ENCODE data around the gene C19orf73.

C19orf73 gene, protein sequence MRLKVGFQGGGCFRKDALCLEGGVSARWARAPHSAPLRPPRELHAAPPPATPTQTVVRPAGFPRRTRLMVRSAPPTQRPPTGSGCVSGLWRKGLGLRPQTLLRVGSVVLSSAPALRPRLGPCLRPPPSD

DNA sequence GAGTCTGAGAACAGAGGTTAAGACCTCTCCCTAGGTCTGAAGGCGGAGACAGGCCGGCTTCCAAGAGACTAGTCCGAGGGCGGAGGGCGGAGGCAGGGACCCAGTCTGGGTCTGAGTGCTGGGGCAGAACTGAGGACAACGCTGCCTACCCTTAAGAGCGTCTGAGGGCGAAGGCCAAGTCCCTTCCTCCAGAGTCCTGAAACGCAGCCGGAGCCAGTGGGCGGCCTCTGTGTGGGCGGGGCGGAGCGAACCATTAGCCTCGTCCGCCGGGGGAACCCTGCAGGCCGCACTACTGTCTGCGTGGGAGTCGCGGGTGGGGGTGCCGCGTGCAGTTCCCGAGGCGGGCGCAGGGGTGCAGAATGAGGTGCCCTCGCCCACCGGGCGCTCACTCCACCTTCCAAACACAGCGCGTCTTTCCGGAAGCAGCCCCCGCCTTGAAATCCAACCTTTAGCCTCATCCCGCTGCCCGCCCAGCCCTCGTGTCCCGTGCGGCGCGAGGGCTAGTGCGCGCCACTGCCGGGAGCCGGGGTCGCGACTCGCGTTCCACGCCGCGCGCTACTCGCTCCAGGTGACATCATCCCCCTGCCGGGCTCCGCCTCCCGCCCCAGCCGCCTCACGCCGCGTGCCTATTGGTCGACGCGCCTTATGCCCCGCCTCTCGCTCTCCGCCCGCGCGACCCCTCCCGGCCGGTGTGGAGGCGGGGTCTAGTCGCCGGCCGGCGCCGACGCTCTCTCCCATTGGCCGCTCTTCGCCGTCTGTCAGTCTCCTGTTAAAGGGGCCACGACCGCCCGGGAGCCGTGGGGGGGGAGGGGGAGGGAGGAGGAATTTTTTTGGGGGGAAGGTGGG lies at the start of gene C19orf73:
Gene C19orf73, minus strand, starts transcription at position 579 of the 846 bp plus-strand sequence. Its CDS starts 121 bp downstream, at position 458.
- TF ChIP-seq, protein P1, sequence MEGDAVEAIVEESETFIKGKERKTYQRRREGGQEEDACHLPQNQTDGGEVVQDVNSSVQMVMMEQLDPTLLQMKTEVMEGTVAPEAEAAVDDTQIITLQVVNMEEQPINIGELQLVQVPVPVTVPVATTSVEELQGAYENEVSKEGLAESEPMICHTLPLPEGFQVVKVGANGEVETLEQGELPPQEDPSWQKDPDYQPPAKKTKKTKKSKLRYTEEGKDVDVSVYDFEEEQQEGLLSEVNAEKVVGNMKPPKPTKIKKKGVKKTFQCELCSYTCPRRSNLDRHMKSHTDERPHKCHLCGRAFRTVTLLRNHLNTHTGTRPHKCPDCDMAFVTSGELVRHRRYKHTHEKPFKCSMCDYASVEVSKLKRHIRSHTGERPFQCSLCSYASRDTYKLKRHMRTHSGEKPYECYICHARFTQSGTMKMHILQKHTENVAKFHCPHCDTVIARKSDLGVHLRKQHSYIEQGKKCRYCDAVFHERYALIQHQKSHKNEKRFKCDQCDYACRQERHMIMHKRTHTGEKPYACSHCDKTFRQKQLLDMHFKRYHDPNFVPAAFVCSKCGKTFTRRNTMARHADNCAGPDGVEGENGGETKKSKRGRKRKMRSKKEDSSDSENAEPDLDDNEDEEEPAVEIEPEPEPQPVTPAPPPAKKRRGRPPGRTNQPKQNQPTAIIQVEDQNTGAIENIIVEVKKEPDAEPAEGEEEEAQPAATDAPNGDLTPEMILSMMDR (IDR thresholded peaks at IDR 0.05; ENCODE audit: low read depth, low read length, missing control alignments) = peak; percentile 17
- peak within 1 kb of the TSS; percentile 67 for H3K4me3 ChIP-seq (ENCODE audit: low read depth, low read length)

DNA sequence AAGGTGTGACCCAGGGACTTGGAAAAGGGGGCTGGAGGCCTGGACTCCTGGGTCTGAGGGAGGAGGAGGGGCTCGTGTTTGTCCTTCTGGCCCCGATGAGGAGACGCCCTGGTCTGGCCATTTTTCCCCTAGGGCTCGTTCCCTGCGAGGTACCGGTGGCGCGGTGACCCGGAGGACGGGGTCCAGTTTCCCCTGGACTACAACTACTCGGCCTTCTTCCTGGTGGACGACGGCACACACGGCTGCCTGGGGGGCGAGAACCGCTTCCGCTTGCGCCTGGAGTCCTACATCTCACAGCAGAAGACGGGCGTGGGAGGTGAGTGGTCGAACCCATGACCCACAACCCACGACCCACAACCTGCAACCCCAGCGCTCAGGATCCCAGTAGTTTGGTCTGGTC lies 49.5 kb upstream of the C19orf73 start:
- TF ChIP-seq, protein P1 (IDR thresholded peaks at IDR 0.05; ENCODE audit: low read depth, low read length, missing control alignments) = no peak
- DNase-seq (ENCODE audit: low read depth) = no peak
- no peak overlapping the region for H3K4me3 ChIP-seq (ENCODE audit: low read depth, low read length)

More for the DNA sequence above, at the start of gene C19orf73:
- DNase-seq (ENCODE audit: low read depth) = peak; percentile 76

DNA sequence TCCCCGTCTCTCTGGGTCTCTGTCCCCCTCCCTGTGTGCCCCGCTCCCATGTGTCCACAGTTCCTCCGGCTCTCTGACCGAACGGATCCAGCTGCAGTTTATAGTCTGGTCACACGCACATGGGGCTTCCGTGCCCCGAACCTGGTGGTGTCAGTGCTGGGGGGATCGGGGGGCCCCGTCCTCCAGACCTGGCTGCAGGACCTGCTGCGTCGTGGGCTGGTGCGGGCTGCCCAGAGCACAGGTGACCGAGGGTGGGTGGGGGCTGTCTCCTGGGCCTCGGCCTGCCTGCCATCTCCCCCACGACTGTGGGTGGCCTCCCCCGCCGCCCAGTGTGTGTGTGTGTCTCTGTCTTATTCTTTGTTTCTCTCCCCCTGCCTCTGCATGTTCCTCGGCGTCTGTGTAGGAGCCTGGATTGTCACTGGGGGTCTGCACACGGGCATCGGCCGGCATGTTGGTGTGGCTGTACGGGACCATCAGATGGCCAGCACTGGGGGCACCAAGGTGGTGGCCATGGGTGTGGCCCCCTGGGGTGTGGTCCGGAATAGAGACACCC lies 49.0 kb upstream of the C19orf73 start:
- TF ChIP-seq, protein P1 (IDR thresholded peaks at IDR 0.05; ENCODE audit: low read depth, low read length, missing control alignments) = no peak
- no peak for DNase-seq (ENCODE audit: low read depth)
- H3K4me3 ChIP-seq (ENCODE audit: low read depth, low read length) = no peak overlapping the region

DNA sequence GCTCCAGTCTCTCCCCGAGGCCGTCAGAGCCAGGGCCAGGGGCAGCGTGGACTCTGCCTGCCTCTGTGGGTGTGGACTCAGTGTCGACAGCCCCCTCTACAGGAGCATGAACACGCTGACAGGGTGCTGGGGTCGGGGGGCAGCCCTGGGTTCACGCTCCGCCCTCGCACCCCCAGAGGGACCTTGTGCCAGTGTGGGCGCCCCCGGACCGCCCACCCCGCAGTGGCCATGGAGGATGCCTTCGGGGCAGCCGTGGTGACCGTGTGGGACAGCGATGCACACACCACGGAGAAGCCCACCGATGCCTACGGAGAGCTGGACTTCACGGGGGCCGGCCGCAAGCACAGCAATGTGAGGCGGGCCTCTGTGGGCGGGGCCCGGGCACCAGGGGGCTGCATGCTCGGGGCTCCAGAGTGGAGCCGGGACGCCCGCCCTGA lies 46.9 kb upstream of the C19orf73 start:
- no peak for DNase-seq (ENCODE audit: low read depth)
- TF ChIP-seq, protein P1 (IDR thresholded peaks at IDR 0.05; ENCODE audit: low read depth, low read length, missing control alignments) = no peak
- no peak overlapping the region for H3K4me3 ChIP-seq (ENCODE audit: low read depth, low read length)

DNA sequence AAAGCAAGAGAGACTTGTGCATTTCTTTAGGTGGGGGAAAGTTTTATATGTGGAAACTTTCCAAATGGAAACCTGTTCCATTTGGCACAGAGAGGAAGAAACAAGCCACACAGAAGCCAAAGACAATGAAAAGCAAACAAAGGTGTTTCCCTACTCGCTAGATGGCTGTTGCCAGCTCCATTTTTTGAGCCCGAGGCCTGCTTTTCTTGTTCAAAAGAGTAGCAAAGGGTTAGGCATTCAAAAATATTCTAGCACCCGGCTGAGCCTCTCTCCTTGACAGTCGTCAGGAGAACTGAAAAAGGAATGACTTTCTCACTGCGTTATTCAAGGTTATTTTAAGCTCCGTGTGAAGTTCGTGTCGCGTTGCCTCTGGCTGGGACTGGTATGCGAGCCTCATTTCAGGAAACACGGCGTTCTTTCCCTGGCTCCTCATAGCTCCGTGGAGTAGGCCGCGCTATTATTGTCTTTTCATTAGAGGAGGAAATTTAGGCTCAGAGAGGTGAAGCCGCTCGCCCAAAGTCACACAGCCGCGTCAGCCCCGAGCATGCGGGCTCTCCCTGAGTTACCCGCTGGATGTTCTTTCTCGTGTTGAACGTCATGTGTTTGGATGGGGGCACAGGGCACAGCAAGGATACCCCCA lies 46.3 kb upstream of the C19orf73 start:
- TF ChIP-seq, protein P1 (IDR thresholded peaks at IDR 0.05; ENCODE audit: low read depth, low read length, missing control alignments) = no peak
- DNase-seq (ENCODE audit: low read depth) = no peak

DNA sequence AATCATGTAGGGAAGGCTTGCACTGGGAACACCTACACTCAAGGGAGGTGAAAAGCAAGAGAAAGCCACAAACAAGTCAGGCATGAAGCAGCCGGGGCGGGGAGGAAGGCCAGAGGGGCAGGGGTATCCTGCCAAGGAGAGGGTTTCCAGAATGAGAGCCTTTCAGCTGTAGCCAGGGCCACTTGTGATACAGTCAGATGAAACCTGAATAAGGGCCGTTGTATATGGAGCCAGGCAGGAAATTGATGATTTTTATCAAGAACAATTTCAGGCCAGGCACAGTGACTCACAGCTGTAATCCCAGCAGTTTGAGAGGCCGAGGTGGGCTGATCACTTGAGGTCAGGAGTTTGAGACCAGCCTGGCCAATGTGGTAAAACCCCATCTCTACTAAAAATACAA lies 43.0 kb upstream of the C19orf73 start:
- TF ChIP-seq, protein P1 (IDR thresholded peaks at IDR 0.05; ENCODE audit: low read depth, low read length, missing control alignments) = no peak
- DNase-seq (ENCODE audit: low read depth) = no peak
- no peak overlapping the region for H3K4me3 ChIP-seq (ENCODE audit: low read depth, low read length)

More for the DNA sequence above, 46.3 kb upstream of the C19orf73 start:
- no peak overlapping the region for H3K4me3 ChIP-seq (ENCODE audit: low read depth, low read length)

All from GM12864 (cell line).